ENCODE results near the gene DGKZ. TPM values are rescaled to one million over a fixed set of nuclear protein-coding genes. Genes with fewer than 3 reads are reported as not detected.

Gene DGKZ
- polyA plus RNA-seq, 12 donors = 45.9 to 91.5 (median 64.7) TPM; not detected in 1

- DNase-seq = no peak
Measured at GRCh38 chr11:46381048-46381818, 34.0 kb downstream of the DGKZ start, which contains the start of gene MDK. TSS of gene MDK (plus strand) at chr11:46381669. CDS start at chr11:46382058, 389 bp downstream.

GRCh38 chr11:46381819-46382645 lies 34.8 kb downstream of the DGKZ start:
- DNase-seq = no peak

- no peak for DNase-seq
Measured at GRCh38 chr11:46382646-46383403, 35.6 kb downstream of the DGKZ start.

GRCh38 chr11:46383404-46383758 lies 36.1 kb downstream of the DGKZ start:
- no peak for DNase-seq

- no peak for DNase-seq
Measured at GRCh38 chr11:46383974-46384701, 36.9 kb downstream of the DGKZ start.

- DNase-seq = no peak
Measured at GRCh38 chr11:46385169-46386004, 38.1 kb downstream of the DGKZ start.

DNA sequence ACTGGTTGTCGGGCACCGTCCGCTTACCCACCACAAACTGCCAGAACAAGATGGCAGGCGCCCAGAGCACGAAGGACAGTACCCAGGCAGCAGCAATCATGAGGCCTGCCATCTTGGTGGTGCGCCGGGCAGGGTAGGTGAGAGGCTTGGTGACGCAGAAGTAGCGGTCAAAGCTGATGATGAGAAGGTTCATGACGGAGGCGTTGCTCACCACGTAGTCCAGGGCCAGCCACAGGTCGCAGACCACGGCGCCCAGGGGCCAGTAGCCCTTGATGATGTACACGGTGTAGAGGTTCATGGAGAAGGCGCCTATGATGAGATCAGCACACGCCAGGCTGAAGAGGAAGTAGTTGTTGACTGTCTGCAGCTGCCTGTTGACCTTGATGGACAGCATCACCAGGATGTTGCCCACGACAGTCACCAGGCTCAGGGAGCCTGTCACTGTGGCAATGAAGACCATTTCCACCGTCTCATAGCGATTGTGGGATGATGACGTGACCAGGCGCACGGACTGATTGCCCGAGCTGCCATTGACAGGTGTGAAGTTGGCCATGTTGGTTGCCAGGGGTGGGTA lies 38.8 kb downstream of the DGKZ start:
- DNase-seq = no peak

- no peak for DNase-seq
Measured at GRCh38 chr11:46386674-46387073, 39.4 kb downstream of the DGKZ start.

- no peak for DNase-seq
Measured at GRCh38 chr11:46387456-46387855, 40.2 kb downstream of the DGKZ start.

- no peak for DNase-seq
Measured at GRCh38 chr11:46387919-46388618, 40.8 kb downstream of the DGKZ start.

GRCh38 chr11:46388619-46389449 lies 41.6 kb downstream of the DGKZ start:
- no peak for DNase-seq

DNA sequence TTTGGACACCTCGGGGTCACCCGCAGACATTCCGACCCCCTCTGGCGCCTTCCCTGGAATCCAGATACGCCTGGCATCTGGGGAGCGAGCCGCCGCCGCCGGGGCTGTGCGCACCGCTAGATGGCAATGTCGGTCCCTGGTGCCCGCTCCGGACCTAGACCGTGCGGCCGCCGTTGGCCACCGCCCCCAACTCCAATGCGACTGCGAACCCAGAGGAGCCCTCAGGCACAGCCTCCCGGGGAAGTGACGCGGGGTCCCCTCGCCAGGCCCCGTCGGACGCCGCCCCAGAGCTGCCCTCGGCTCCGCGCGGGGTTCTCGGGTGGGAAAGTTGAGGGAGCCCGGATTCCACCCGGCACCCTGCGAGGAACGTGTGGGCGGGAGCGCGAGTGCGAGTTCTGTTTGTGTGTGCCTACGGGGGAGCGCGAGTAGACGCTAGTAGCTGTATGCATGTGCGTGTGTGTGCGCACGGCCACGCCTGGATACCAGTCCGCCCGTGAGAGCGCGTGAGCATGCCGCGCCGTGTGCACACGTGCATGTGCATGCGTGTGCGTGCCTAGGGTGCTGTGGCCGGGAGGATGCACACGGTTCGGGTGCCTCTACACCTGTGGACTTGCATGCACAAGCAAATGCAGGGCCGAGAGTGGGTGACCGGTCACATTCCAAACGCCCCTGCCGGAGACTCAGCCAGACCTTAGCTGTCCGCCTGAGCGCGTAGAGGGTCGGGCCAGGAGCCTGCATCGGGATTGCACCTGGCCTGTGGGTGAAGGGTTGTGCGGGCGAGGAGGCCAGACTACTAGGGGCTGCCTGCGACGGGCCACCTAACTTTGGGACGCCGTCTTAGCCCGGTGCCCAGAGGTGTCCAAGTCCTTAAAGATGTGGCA lies 42.4 kb downstream of the DGKZ start:
- no peak for DNase-seq

GRCh38 chr11:46390331-46391171 lies 43.3 kb downstream of the DGKZ start:
- DNase-seq = no peak

- no peak for DNase-seq
Measured at GRCh38 chr11:46391186-46391577, 43.9 kb downstream of the DGKZ start.

DNA sequence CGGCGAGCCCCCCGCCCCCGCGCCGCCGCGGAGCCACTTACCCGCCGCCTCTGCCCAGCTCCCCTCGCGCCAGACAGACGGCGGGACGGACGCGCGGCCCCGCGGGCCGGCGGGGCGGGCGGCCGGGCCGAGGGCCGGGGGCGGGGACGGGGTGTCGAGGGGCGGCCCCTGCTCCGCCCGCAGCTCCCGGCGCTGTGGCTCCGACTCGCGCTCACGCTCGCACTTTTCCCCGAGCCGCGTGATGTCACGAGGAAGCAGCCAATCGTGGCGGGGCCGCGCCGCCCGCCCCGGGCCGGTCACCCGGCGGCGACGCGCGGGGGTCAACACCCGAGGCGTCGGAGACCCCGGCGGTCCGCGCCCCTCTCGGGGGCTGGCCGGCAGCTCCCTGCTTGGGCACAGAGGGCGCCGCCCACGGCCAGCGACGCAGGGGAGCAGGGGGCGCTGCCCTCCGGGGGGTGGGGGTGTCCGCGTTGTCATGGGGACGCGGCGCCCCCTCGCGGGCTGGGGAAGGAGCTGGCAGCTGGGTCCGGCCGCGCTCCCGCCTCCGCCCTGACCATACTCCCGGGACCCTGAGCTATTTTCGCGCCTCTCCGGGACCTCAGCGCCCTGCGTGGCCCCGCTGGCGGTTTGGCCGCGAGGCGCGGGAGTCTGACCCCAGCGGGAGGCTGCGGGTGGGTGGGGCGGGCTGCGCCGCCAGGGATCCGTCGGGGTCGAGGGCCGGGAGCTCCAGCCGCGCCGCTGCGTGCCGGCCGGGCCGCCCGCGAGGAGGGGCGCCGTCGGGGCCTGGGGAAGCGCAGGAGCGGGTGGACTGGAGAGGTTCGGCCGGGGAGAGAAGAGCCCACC lies 44.5 kb downstream of the DGKZ start, which contains the start of gene CHRM4:
TSS of gene CHRM4 (minus strand) at position 199 of the 843 bp plus-strand sequence. CDS start 5,219 bp downstream, outside the sequence.
- DNase-seq = no peak

Measured in muscle of arm (tissue), 12 donors.